WI38 (cell line): ENCODE results near the gene TTC36.

Source experiments
- H3K4me3 ChIP-seq: 2 replicates; pipeline ENCODE4 v1.5.1; 2011; ENCODE audit warnings: low read depth, mild to moderate bottlenecking, control low read depth, low read length
- CTCF ChIP-seq: IDR thresholded peaks from 2 replicates; pipeline ENCODE4 v1.5.1; 2012; ENCODE audit warnings: low read depth, mild to moderate bottlenecking, control low read depth, low read length

Gene TTC36

GRCh38 chr11:118511601-118512000 is 15.7 kb upstream of the TTC36 start:
- H3K4me3 ChIP-seq: no peak overlapping the region
- TF ChIP-seq CTCF: no peak

- no peak overlapping the region for H3K4me3 ChIP-seq
- TF ChIP-seq CTCF: no peak
Observed at GRCh38 chr11:118514103-118514502, 13.2 kb upstream of the TTC36 start.

GRCh38 chr11:118519549-118519948 is 7.7 kb upstream of the TTC36 start:
- no peak overlapping the region for H3K4me3 ChIP-seq
- no peak for TF ChIP-seq CTCF

- no peak overlapping the region for H3K4me3 ChIP-seq
- TF ChIP-seq CTCF: no peak
Observed at GRCh38 chr11:118521892-118522311, 5.4 kb upstream of the TTC36 start.

- H3K4me3 ChIP-seq: no peak overlapping the region
- TF ChIP-seq CTCF: peak; percentile 22; the same call in 1 of the 2 replicates
Observed at GRCh38 chr11:118522571-118523072, 4.7 kb upstream of the TTC36 start.

GRCh38 chr11:118524356-118524755 is 2.9 kb upstream of the TTC36 start:
- H3K4me3 ChIP-seq: no peak overlapping the region
- no peak for TF ChIP-seq CTCF

GRCh38 chr11:118524757-118525470 is 2.4 kb upstream of the TTC36 start:
- no peak for TF ChIP-seq CTCF
- no peak overlapping the region for H3K4me3 ChIP-seq
